Smooth muscle cell of the pulmonary artery (primary cell): Measurements from ENCODE around the gene MAG. TPM values are rescaled to one million over a fixed set of nuclear protein-coding genes. Genes with fewer than 3 reads are reported as not detected.

ENCODE experiments used
- total RNA-seq: library from RNA; depleted of rRNA; stranded (reverse); fragments of >200 nt; gene quantifications from 2 replicates; pipeline ENCODE4 v1.2.3, GENCODE V29; 2014

The MAG gene
- not detected in 2 replicates for total RNA-seq

GRCh38 chr19:35291916-35292315 is at the start of gene MAG:
MAG (plus strand) TSS chr19:35292161; CDS start chr19:35295409, 3,248 bp downstream.

DNA sequence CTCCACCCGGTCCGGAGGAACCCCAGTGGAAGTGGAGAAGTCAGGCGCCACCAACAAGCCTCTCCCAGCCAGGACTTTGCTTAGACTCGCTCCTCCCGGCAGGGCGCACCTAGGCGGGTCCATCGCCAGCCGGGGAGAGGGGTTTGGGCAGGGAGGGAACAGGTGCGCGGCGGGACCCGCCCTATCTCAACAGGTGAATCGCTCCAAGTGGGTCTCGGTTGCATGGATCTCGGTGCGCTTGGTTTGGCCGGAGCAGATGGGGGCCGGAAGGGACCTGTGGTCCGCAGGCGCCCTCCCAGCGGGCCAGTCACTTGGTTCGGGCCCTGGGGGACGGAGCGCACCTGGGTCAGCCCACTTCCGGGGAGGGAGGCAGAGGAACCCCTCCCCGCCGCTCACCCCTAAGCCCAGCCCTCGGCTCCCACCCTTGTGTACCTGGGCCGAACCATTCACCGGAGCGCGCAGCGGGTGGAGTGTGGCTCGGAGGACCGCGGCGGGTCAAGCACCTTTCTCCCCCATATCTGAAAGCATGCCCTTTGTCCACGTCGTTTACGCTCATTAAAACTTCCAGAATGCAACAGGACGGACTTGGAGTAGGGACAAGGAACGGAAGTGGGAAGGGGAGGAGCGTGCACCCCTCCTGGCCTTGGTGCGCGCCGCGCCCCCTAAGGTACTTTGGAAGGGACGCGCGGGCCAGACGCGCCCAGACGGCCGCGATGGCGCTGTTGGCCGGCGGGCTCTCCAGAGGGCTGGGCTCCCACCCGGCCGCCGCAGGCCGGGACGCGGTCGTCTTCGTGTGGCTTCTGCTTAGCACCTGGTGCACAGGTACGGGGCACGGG is 43.4 kb upstream of the MAG start, which contains the start of gene LSR:
LSR (plus strand) TSS at position 693 of the 836 bp plus-strand sequence; CDS start at position 714, 21 bp downstream.

GRCh38 chr19:35268536-35269437 is 23.2 kb upstream of the MAG start, which contains the start of gene USF2:
USF2 (plus strand) TSS chr19:35268962; CDS start chr19:35269102, 140 bp downstream.

GRCh38 chr19:35328851-35329285 is 36.9 kb downstream of the MAG start, which contains the start of gene CD22:
CD22 (plus strand) TSS chr19:35329187; CDS start chr19:35332041, 2,854 bp downstream.

DNA sequence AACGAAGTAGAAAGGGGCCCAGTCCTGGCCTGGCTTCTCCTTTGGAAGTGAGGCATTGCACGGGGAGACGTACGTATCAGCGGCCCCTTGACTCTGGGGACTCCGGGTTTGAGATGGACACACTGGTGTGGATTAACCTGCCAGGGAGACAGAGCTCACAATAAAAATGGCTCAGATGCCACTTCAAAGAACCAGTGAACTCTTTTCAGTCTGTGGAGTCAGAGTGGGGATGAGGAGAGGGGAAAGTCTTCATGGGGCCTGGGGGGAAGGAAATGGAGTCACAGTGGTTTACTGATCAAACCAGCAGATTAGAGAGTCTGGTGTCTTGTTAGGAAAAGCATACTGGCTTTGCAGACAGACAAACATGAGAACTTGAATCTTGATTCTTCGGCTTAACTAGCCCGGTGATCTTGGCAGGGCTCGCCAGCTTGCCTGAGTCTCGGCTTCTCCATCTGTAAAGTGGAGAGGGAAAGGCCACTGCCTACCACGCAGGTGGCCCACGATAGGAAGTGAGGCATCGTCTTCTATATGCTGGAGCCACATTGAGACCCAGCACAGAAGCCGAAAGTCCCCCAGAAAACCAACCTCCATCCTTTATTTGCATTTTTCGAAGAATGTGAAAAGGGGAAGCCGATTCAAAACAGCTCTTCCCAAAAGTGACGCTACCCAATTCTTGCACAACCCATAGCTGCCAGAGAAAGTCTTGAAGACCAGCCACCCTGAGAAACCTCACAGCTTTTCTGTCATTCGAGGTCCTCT is 55.4 kb downstream of the MAG start, which contains the start of gene FFAR1:
FFAR1 (plus strand) TSS at position 732 of the 759 bp plus-strand sequence. CDS start 3,650 bp downstream, outside the sequence.

GRCh38 chr19:35357867-35358573 is 66.1 kb downstream of the MAG start, which contains the start of gene FFAR3:
FFAR3 (plus strand) TSS chr19:35358460; CDS start chr19:35358891, 431 bp downstream.

Other genes starting within 250 kb of the MAG start
- not detected in 2 replicates for gene FXYD3, start 176.3 kb upstream of the MAG start, total RNA-seq
- gene LGI4, start 157.1 kb upstream of the MAG start, total RNA-seq: 0.59 and 1.5 TPM in 2 replicates
- gene FXYD1, start 153.3 kb upstream of the MAG start, total RNA-seq: 4.2 TPM in 2 replicates
- gene FXYD7, start 148.9 kb upstream of the MAG start, total RNA-seq: not detected in 2 replicates
- 29.7 and 48.7 TPM in 2 replicates for gene FXYD5, start 137.4 kb upstream of the MAG start, total RNA-seq
- gene FAM187B, start 63.4 kb upstream of the MAG start, total RNA-seq: not detected in 2 replicates
- gene LSR, start 43.2 kb upstream of the MAG start, total RNA-seq: 0.20 and 0.33 TPM in 2 replicates
- 80.5 and 94.7 TPM in 2 replicates for gene USF2, start 23.2 kb upstream of the MAG start, total RNA-seq
- 0.07 TPM in 1 of 2 replicates, not detected in the other for gene HAMP, start 9.6 kb upstream of the MAG start, total RNA-seq
- gene CD22, start 37.0 kb downstream of the MAG start, total RNA-seq: 0.40 and 0.78 TPM in 2 replicates
- gene FFAR1, start 55.7 kb downstream of the MAG start, total RNA-seq: not detected in 2 replicates
- gene FFAR3, start 66.3 kb downstream of the MAG start, total RNA-seq: not detected in 2 replicates
- gene GPR42, start 78.9 kb downstream of the MAG start, total RNA-seq: 0.07 TPM in 1 of 2 replicates, not detected in the other
- gene FFAR2, start 156.1 kb downstream of the MAG start, total RNA-seq: not detected in 2 replicates
- not detected in 2 replicates for gene KRTDAP, start 198.3 kb downstream of the MAG start, total RNA-seq
- gene DMKN, start 221.5 kb downstream of the MAG start, total RNA-seq: 2.1 and 3.6 TPM in 2 replicates
- gene SBSN, start 236.2 kb downstream of the MAG start, total RNA-seq: 4.5 and 6.7 TPM in 2 replicates
- not detected in 2 replicates for gene GAPDHS, start 241.3 kb downstream of the MAG start, total RNA-seq